ENCODE measurements around the gene NCOA6.

- TF ChIP-seq EZH2 (IDR thresholded peaks at IDR 0.05; ENCODE audit: low read depth) (no peak), CTCF (conservative IDR thresholded peaks at IDR 0.05) (no peak)
Measured at GRCh38 chr20:34776177-34776576, 49.3 kb downstream of the NCOA6 start.

Measured in PC-9 (cell line).